Astrocyte (in vitro differentiated cells and primary cell): ENCODE measurements around the gene FBXO7. TPM values are rescaled to one million over a fixed set of nuclear protein-coding genes. Genes with fewer than 3 reads are reported as not detected.
A peak's percentile ranks its signal among the peaks of the same experiment; 100 is the strongest.
"Not testable (repeated sequence)": the region's sequence is repeated elsewhere in the genome, so short reads cannot be mapped to it uniquely, and the experiment has no call there.

Source experiments
- DNase-seq: peaks from one replicate; pipeline ENCODE4 v3.0.0-alpha.2; 2010; ENCODE audit warnings: low read depth
- FAIRE-seq: peaks from 2 replicates; lab custom pipeline; 2011; peaks lifted over from hg19 to GRCh38; lab: Jason Lieb, UNC
- H2AFZ ChIP-seq: 2 replicates; pipeline ENCODE4 v1.6.0; 2012; ENCODE audit warnings: low read depth, low read length, inconsistent platforms
- H3K27ac ChIP-seq: 2 replicates; pipeline ENCODE4 v1.5.1; 2011; ENCODE audit warnings: low read depth, low read length, inconsistent platforms
- H3K27me3 ChIP-seq: 2 replicates; pipeline ENCODE4 v1.6.0; 2011; ENCODE audit warnings: low read length, inconsistent platforms; ENCODE audit not compliant: insufficient read depth
- H3K36me3 ChIP-seq: 2 replicates; pipeline ENCODE4 v1.5.1; 2011; ENCODE audit warnings: low read length, inconsistent platforms; ENCODE audit not compliant: insufficient read depth
- H3K4me1 ChIP-seq: 2 replicates; pipeline ENCODE4 v1.5.1; 2011; ENCODE audit warnings: low read length, inconsistent platforms; ENCODE audit not compliant: insufficient read depth
- H3K4me2 ChIP-seq: 2 replicates; pipeline ENCODE4 v1.6.0; 2012; ENCODE audit warnings: low read length, inconsistent platforms
- H3K4me3 ChIP-seq: 2 replicates; pipeline ENCODE4 v1.5.1; 2011; ENCODE audit warnings: low read depth, mild to moderate bottlenecking, low read length, inconsistent platforms; ENCODE audit not compliant: insufficient read depth
- H3K79me2 ChIP-seq: 2 replicates; pipeline ENCODE4 v1.6.0; 2012; ENCODE audit warnings: mild to moderate bottlenecking, low read length, inconsistent platforms; ENCODE audit not compliant: insufficient read depth
- H3K9ac ChIP-seq: 2 replicates; pipeline ENCODE4 v1.6.0; 2012; ENCODE audit warnings: mild to moderate bottlenecking, low read length, inconsistent platforms
- H3K9me3 ChIP-seq: 2 replicates; pipeline ENCODE4 v1.5.1; 2012; ENCODE audit warnings: low read depth, mild to moderate bottlenecking, low read length, inconsistent platforms; ENCODE audit not compliant: insufficient read depth
- H4K20me1 ChIP-seq: 2 replicates; pipeline ENCODE4 v1.6.0; 2012; ENCODE audit warnings: low read length, inconsistent platforms; ENCODE audit not compliant: insufficient read depth
- H3K27ac Mint-ChIP-seq: one replicate; pipeline ENCODE4 v1.8.0; 2021; ENCODE audit warnings: mild to moderate bottlenecking, mixed read lengths; ENCODE audit not compliant: unreplicated experiment
- H3K27me3 Mint-ChIP-seq: one replicate; pipeline ENCODE4 v1.8.0; 2021; ENCODE audit warnings: low read depth, mixed read lengths; ENCODE audit not compliant: unreplicated experiment
- H3K36me3 Mint-ChIP-seq: one replicate; pipeline ENCODE4 v1.8.0; 2021; ENCODE audit warnings: low read depth, mixed read lengths; ENCODE audit not compliant: unreplicated experiment
- H3K4me1 Mint-ChIP-seq: one replicate; pipeline ENCODE4 v1.8.0; 2021; ENCODE audit warnings: low read depth, mixed read lengths; ENCODE audit not compliant: unreplicated experiment
- H3K4me3 Mint-ChIP-seq: one replicate; pipeline ENCODE4 v1.8.0; 2021; ENCODE audit warnings: mild to moderate bottlenecking, moderate library complexity, mixed read lengths; ENCODE audit not compliant: unreplicated experiment
- H3K9me3 Mint-ChIP-seq: one replicate; pipeline ENCODE4 v1.8.0; 2021; ENCODE audit warnings: mild to moderate bottlenecking, mixed read lengths; ENCODE audit not compliant: unreplicated experiment
- EZH2 ChIP-seq: IDR thresholded peaks from 2 replicates; pipeline ENCODE4 v1.6.1; 2012; ENCODE audit warnings: mild to moderate bottlenecking, low read length, inconsistent platforms; ENCODE audit not compliant: insufficient read depth
- total RNA-seq: library from RNA; stranded (reverse); gene quantifications from 2 replicates; pipeline ENCODE4 v1.2.1, GENCODE V29; 2021
- TF ChIP-seq, protein P1 (sequence below): IDR thresholded peaks from 2 replicates; pipeline ENCODE4 v1.5.1; 2011; ENCODE audit warnings: low read depth, mild to moderate bottlenecking, inconsistent platforms, low read length, moderate library complexity; ENCODE audit not compliant: insufficient read depth

The FBXO7 gene
- total RNA-seq, 1 donor from 2014 or later = 85.9 TPM

DNA sequence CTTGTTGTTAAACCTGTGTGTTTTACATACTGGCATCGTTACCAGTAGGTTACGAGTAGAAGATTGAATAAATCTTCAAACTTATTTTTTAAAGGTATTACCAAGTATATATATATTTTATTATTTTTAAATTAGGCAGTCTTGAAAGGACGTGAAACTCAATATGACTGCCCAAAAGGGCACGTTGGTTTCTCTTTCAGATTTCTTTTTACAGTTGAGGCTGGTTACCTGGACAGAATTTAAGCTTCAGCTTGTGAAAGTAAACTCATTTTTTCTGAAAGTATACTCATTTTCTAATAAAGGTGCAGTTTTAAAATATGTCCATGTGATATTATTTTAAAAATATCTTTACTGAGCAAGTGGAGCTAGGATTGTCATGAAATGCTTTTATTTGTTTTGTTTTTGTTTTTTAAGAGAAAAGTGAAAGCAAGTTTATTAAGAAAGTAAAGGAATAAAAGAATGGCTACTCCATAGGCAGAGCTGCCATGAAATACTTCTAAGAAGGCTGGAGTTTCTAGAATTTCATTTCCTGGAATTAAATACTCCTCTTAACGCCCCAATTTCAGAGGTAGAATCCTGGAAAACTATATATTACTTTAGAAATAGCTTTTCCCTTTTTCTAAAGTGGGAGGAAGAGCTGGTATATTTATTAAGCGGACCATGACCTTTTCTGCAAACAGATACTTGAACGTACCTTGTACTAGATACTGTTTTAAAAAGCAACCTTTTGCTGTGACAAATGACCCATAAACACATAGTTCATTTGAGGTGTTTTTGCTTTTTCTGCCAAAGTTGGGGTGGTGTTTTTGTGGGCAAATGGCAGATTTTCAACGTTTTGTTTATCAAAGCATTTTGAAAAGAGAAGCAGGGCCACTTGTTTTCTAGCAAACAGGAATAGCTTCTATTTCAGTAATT lies 1.9 kb downstream of the FBXO7 start:
- TF ChIP-seq EZH2 = no peak
- TF ChIP-seq, protein P1, sequence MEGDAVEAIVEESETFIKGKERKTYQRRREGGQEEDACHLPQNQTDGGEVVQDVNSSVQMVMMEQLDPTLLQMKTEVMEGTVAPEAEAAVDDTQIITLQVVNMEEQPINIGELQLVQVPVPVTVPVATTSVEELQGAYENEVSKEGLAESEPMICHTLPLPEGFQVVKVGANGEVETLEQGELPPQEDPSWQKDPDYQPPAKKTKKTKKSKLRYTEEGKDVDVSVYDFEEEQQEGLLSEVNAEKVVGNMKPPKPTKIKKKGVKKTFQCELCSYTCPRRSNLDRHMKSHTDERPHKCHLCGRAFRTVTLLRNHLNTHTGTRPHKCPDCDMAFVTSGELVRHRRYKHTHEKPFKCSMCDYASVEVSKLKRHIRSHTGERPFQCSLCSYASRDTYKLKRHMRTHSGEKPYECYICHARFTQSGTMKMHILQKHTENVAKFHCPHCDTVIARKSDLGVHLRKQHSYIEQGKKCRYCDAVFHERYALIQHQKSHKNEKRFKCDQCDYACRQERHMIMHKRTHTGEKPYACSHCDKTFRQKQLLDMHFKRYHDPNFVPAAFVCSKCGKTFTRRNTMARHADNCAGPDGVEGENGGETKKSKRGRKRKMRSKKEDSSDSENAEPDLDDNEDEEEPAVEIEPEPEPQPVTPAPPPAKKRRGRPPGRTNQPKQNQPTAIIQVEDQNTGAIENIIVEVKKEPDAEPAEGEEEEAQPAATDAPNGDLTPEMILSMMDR = no peak
- Mint-ChIP-seq H3K36me3 (no peaks in the 10 kb centered on the region), H3K4me1 (peaks cover 6% of the 10 kb centered on the region), H3K9me3 (no peaks in the 10 kb centered on the region), H3K4me3 (peak overlapping the region; percentile 90), H3K27ac (peak overlapping the region; percentile 42), H3K27me3 (no peaks in the 10 kb centered on the region)
- DNase-seq (no peak), FAIRE-seq (no peak)
- H3K9me3 ChIP-seq = no peaks in the 10 kb centered on the region
- peak overlapping the region; percentile 85 for H3K4me3 ChIP-seq
- H3K27me3 ChIP-seq = no peaks in the 10 kb centered on the region
- H3K9ac ChIP-seq = peak overlapping the region; percentile 88
- no peak overlapping the region for H3K27ac ChIP-seq
- peaks cover 65% of the 10 kb centered on the region for H3K79me2 ChIP-seq
- H3K36me3 ChIP-seq = no peaks in the 10 kb centered on the region
- H3K4me2 ChIP-seq = peak overlapping the region; percentile 89
- H4K20me1 ChIP-seq = peaks cover 57% of the 10 kb centered on the region
- H3K4me1 ChIP-seq = peaks cover 7% of the 10 kb centered on the region
- no peak overlapping the region for H2AFZ ChIP-seq

DNA sequence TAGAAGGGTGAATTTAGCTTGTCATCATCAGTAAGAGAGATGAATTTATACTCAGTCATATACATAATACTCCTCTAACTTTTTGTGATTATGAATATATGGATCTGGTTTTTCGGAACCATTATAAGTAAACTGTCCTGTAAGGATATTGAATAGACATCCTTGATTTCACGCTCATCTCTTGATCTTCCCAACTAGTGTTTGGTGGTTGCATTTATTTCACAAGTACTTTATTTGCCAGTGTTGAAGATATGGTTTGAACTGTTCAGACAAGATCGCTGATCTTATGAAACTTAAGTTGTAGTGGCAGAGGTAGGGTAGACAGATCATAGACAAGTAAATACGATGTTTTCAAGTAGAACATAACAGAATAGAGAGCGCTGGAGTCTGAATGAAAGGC lies 3.0 kb downstream of the FBXO7 start:
- Histone ChIP-seq H2AFZ (no peak overlapping the region), H3K36me3 (no peaks in the 10 kb centered on the region), H3K27me3 (no peaks in the 10 kb centered on the region), H3K4me2 (no peak overlapping the region), H3K27ac (no peak overlapping the region), H3K4me1 (peaks cover 7% of the 10 kb centered on the region), H3K9me3 (no peaks in the 10 kb centered on the region), H3K79me2 (peaks cover 76% of the 10 kb centered on the region), H3K9ac (no peak overlapping the region), H4K20me1 (peaks cover 67% of the 10 kb centered on the region), H3K4me3 (no peak overlapping the region)
- Mint-ChIP-seq H3K9me3 (no peaks in the 10 kb centered on the region), H3K4me1 (peaks cover 6% of the 10 kb centered on the region), H3K27me3 (no peaks in the 10 kb centered on the region), H3K36me3 (no peaks in the 10 kb centered on the region), H3K27ac (no peak overlapping the region), H3K4me3 (peak overlapping the region; percentile 6)
- FAIRE-seq = no peak
- no peak for TF ChIP-seq EZH2
- TF ChIP-seq, protein P1 = no peak
- DNase-seq = no peak

DNA sequence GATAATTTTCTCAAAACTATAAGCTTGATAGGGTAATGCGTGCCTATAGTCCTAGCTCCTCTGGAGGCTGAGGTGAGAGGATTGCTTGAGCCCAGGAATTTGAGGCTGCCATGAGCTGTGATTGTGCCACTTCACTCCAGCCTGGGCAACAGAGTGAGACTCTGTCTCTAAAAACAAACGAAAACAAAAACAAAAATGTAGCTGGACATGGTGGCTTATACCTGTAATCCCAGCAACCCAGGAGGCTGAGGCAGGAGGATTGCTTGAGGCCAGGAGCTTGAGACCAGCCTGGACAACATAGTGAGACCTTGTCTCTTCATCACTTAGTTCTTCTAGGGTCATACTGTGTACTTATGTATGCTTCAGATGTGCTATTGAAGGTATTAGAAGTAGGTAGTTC lies 3.9 kb downstream of the FBXO7 start:
- not testable (repeated sequence) for FAIRE-seq, H3K9ac ChIP-seq, DNase-seq, H3K4me3 ChIP-seq, H3K4me3 Mint-ChIP-seq, H3K27me3 Mint-ChIP-seq, H2AFZ ChIP-seq, H3K9me3 Mint-ChIP-seq, H3K27ac ChIP-seq, H3K4me1 ChIP-seq, H3K27me3 ChIP-seq, H3K4me2 ChIP-seq, H3K9me3 ChIP-seq, H3K36me3 ChIP-seq, H3K36me3 Mint-ChIP-seq, H3K4me1 Mint-ChIP-seq, H3K27ac Mint-ChIP-seq
- Histone ChIP-seq H4K20me1 (peaks cover 76% of the 10 kb centered on the region), H3K79me2 (peaks cover 85% of the 10 kb centered on the region)
